CD4-positive, alpha-beta T cell treated with Interleukin-4 for 4 hours (primary cell): Measurements from ENCODE around the gene EFCAB6.

Experiments
- DNase-seq: peaks from one replicate; pipeline ENCODE4 v3.0.0-alpha.2; 2020

Gene EFCAB6

GRCh38 chr22:43828998-43829782 lies 17.1 kb upstream of the EFCAB6 start:
- no peak for DNase-seq

GRCh38 chr22:43828725-43828997 lies 16.6 kb upstream of the EFCAB6 start:
- no peak for DNase-seq

GRCh38 chr22:43827926-43828724 lies 16.0 kb upstream of the EFCAB6 start:
- DNase-seq = no peak

DNA sequence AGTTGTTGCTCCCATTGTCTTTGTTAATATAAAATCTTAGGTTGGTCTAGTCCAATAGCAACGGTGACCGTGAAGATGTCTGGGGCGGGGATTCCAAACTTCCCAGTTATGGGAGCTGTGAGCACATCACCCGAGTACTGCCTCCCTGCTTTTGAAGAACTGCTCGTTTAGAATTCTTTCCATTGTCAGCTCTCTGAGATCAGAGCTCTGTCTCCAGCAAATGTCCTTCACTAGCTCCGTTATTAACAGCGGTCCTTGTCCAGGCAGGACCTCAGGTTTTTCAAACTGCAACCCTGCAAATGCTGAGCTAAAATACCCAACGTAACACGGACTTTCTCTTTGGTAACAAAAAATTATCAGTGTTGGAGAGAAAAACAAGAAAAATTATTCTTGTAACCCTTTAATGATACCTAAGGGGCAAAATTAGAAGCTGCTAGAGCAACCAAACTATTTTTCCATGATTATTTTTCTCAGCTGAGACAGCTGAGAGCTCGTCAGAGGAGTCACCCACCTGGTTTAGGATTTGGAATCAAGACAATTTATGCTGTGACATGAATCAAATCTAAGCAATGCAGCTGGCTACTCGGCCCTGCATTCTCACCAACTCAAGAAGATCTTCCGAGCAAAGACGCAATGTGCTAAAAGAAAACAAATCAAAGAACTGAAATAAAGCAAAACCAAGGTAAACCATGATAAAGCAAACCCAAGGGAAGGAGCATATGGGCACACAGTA lies 15.1 kb upstream of the EFCAB6 start:
- no peak for DNase-seq

- DNase-seq = no peak
Observed at GRCh38 chr22:43826142-43827002, 14.3 kb upstream of the EFCAB6 start.

GRCh38 chr22:43825651-43826050 lies 13.5 kb upstream of the EFCAB6 start:
- DNase-seq = no peak

DNA sequence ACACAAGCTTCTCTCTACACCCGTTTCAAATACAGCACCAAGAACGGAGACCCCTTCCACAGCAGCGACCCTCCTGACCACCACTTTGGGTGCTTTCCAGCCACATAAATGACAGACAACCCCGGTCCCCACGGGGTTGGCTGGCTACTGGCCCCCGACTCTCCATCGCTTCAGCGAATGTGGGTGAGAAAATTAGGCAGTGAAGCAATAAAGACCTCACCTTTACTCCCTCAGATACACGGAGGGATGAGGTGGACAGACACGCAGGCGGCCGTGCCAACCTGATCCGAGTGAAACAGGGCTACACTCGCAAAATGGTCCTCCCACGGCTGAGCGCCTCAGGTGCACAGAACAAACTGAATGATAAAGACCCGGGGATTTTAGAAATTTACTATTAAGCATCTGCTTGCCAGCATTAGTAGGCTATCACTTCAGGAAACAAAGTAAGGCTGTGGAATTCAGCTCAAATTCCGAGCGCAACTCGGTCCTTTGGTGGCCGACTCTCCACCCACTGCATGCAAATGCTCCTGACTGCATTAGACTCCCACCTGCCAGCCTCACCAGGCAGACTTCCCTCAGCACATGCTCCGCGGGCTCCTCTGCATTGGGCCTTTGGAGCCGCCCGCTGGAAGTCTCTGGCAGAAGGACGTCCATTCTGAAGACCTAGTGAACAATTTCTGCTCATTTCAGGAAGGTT lies 12.8 kb upstream of the EFCAB6 start:
- no peak for DNase-seq

GRCh38 chr22:43823911-43824665 lies 12.0 kb upstream of the EFCAB6 start:
- no peak for DNase-seq

DNA sequence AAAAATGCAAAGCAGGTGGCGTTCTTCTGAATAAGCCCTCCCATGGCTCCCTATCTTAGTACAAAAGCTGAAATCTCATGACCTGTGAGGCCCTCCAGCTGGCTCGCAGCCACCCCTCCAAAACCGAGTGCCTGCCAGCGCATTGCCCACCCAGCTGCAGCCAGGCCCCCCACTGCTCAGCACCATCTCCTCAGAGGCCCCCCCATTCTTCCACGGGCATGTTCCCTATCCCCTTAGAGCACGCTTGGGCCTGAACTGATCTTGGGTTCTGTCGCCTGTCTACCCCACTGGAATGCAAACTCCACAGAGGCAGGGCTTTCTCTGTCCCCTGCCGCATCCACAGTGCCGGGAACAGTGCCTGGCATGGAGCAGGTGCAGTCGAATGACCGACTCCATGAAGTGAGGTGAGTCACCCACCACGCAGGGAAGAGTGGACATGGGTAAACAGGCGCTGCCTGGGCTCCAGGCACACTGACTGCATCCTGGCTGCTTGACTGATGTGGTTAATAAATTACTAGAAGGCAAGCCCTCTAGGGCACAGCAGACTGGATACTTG lies 11.3 kb upstream of the EFCAB6 start:
- no peak for DNase-seq

- no peak for DNase-seq
Observed at GRCh38 chr22:43821606-43822425, 9.7 kb upstream of the EFCAB6 start.

DNA sequence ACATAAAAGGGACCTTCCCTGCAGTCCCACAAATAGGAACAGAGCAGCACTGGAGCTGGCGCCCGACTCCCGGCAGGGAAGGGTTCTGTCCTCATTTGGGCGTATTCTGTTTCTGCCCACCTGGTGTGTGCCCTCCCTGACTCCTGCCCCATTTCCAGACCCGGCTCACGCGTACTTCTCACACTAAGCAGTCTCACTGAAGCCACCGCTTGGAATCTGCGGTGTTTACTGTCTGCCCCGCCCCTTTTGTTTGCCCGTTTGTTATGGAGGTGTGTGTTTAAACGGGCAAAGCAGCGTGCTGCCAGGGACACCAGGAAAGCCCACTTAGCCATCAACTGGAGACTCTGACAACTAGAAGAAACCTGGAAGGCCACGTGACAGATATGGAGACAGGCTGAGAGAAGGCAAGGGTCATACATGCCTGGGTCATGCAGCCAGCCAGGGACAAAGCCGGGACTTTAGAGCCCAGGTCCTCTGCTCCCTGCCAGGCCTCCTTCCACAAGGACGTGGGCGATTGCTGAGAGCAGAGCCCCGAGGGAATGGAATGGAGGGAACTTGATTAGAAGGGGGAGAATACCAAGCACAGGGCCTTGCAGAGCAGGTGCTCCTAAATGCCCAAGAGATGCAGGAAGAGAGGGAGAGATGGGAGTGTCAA lies 8.7 kb upstream of the EFCAB6 start:
- no peak for DNase-seq

DNA sequence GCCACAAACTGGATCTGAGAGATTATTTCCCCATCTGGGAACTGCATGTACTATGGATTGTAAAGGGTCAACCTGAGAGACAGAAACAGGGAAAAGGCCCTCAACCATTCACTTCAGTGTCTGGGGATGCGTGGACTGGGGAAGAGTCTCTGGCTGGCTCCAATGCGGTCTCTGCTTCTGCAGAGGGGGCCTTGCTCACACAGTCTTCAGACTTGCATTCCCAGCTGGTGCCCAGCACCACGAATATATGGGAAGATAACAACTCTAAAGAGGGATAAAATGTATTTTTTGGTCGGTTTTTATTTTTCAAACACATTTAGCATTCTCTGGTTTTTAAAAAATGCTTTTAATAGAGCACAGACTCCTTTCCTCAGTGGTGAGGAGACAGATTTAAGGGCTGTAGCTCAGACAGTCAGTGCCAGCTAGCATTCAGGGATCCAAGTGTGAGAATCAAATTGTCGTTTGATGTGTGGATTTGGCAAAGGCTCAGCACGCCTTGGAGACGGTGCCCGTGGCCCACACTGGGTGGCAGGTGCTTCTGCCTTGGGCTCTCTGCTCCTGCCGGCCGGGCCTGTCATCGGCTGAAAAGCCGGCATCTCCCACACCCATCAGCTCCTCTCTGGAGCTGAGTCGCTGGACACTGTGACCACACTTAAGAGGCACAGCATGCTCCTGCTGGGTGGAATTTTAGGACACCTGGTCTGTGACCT lies 8.0 kb upstream of the EFCAB6 start:
- DNase-seq = no peak

GRCh38 chr22:43819421-43819921 lies 7.4 kb upstream of the EFCAB6 start:
- no peak for DNase-seq

DNA sequence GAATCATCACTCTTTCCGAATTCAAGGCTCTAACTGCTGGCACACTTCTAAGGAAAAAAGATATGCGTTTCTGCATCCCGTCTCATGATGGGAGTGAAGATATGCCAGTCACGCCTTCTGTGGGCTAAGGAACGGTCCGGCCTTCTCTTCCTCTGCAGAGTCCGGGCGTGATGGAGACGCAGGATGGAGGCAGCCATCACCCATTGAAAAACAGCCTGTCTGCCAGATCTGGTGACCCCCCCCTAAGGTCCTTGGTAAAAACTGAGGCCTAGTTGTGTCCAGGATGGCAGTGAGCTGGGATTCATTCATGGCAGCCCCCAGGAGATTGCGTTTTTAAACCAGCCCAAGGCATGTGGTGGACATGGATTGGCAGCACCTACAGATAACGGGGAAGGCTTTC lies 6.9 kb upstream of the EFCAB6 start:
- DNase-seq = no peak

GRCh38 chr22:43817402-43817801 lies 5.3 kb upstream of the EFCAB6 start:
- DNase-seq = no peak

DNA sequence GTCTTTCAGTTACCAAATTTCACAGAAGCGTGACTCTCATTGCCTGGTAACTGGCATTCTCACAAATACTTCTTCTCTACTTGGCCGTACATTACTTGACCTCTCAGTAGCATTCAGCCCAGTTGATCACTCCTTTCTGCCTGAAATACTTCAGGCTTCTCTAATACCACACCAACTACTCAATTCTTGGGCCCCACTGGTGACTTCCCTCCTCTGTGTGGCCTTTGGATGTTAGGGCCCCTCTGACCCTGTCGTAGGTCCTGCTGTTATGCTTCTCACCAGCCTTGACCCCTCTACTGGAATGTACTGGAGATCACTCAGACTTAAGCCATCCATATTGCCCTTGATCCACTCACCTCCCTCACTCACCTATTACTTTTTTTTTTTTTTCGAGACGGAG lies 2.2 kb upstream of the EFCAB6 start:
- no peak for DNase-seq

DNA sequence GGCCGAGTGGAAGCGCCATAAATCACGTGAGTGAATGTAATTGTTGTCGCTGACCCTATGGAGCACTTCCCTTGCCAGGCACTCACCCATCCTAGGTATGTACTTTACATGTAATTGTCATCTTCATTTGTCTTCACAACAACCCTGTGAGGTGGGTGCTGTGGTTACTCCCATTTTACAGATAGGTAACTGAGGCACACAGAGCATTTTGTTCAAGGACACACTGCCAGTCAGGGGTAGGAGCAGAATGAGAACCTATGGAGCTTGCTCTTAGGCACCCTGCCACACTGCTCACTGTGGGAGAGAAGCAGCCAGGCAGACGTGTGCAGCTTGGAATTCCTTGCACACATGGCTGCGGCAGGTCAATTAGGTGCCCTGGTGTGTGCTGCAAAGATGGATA lies 785 bp upstream of the EFCAB6 start:
- DNase-seq = no peak

DNA sequence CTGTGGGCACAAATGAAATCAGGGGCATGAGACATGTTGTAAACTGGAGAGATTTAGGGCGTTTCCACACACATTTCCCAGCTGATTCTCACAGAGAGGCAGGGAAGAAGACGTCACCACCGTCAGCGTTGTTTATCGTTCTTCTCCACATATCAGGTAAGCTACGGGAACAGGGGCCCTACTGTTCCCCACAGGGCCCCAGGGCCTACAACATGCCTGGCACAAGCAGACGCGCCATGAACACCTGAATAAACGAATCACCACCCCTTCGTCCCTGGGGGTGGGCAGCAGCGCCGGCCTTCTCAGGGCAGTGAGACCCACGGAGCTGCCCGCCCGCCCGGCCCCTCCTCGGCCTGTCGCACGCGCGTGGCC lies 342 bp downstream of the EFCAB6 start:
- no peak for DNase-seq
